Measurements from ENCODE around the gene BBIP1.

Gene BBIP1

DNA sequence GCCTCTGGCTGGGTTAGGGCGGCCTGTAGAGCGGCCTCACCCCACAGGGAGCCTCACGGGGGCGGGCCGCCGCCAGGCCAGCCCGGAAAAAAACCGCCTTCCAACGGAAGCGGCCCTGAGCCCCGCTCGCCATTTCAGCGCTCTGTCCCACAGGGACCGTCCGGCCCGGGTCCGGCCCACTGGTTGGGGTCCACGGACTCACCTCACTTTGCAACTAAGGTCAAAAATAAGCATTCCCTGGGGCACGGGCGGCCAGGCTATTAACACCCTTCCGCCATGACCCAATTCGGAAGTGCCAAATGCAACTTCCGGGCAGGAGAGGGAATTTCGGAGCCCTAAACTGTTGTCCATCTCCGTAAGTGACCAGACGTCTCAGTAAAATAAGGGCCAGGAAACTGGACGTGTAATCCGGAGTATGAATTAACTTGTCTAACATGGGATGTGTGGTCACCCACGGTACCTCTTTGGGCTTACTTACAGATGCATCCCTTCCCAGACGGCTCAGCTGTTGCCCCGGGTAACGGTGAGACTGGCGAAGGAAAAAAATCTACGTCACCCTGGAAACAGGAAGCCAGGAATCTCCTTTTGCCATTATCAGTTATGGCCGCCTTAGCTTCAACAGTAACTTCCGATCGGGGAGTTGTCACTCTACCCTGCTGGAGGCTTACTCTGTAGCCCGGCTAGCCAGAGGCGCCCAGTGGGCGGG is at the start of gene BBIP1:
TSS of gene BBIP1 (minus strand) at position 538 of the 706 bp plus-strand sequence. CDS start 1,023 bp downstream, outside the sequence.
- Histone ChIP-seq H3K9ac (ENCODE audit: low read length) (peak within 1 kb of the TSS; percentile 98), H3K4me1 (ENCODE audit: insufficient read depth, low read length) (peaks cover 18% of the 10 kb centered on the region)

GRCh38 chr10:110967645-110968044 is 48.7 kb upstream of the BBIP1 start:
- no peak overlapping the region for H3K4me3 ChIP-seq (ENCODE audit: low read depth in 1 of 2, low read length in 2 of 2)
- peaks cover 14% of the 10 kb centered on the region for H3K4me1 ChIP-seq (ENCODE audit: insufficient read depth, low read length)
- no peak overlapping the region for H3K9ac ChIP-seq (ENCODE audit: low read length)
- no peaks in the 10 kb centered on the region for H3K9me3 ChIP-seq (ENCODE audit: low read length)
- H3K36me3 ChIP-seq (ENCODE audit: insufficient read depth, low read length), result no peaks in the 10 kb centered on the region
- H3K27ac ChIP-seq (ENCODE audit: low read depth, low read length), result no peak overlapping the region
- no peaks in the 10 kb centered on the region for H3K27me3 ChIP-seq (ENCODE audit: control insufficient read depth in 1 of 2, insufficient read depth in 2 of 2, low read length in 2 of 2)

More for the DNA sequence above, at the start of gene BBIP1:
- no peaks in the 10 kb centered on the region for H3K36me3 ChIP-seq (ENCODE audit: insufficient read depth, low read length)
- peak within 1 kb of the TSS; percentile 94 for H3K27ac ChIP-seq (ENCODE audit: low read depth, low read length)
- H3K4me3 ChIP-seq (ENCODE audit: low read depth in 1 of 2, low read length in 2 of 2), result peak within 1 kb of the TSS; percentile 67 to 97
- H3K9me3 ChIP-seq (ENCODE audit: low read length), result no peaks in the 10 kb centered on the region
- H3K27me3 ChIP-seq (ENCODE audit: control insufficient read depth in 1 of 2, insufficient read depth in 2 of 2, low read length in 2 of 2), result no peaks in the 10 kb centered on the region

DNA sequence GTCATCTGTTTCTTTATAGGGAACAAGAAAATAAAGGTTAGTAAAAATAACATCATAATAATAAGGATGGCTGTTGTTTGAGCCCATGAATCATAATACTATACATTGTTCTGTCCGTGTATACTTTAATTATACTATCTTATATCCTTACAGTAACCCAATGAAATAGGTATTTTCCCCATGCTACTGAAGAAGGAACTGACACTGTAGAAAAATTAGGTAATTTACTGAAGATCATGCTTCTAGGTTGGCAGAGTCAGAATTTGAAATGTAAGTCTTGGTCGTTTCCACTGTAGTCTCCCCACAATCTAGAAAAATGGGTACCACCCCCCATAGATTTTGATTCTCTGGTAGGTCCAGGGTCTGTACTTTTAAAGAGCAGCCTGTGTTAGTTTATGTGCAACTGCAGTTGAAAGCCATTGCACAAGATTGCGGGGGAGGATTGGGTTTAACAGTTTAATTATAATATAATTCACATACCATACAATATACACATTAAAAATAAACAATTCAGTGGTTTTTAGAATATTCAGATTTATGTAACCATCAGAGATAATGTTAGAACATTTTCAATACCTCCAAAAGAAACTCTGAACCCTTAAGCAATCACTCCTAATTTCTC is 48.1 kb upstream of the BBIP1 start:
- Histone ChIP-seq H3K4me3 (ENCODE audit: low read depth in 1 of 2, low read length in 2 of 2) (no peak overlapping the region), H3K9me3 (ENCODE audit: low read length) (no peaks in the 10 kb centered on the region), H3K27ac (ENCODE audit: low read depth, low read length) (no peak overlapping the region), H3K4me1 (ENCODE audit: insufficient read depth, low read length) (peaks cover 14% of the 10 kb centered on the region), H3K27me3 (ENCODE audit: control insufficient read depth in 1 of 2, insufficient read depth in 2 of 2, low read length in 2 of 2) (no peaks in the 10 kb centered on the region), H3K9ac (ENCODE audit: low read length) (no peak overlapping the region), H3K36me3 (ENCODE audit: insufficient read depth, low read length) (no peaks in the 10 kb centered on the region)

DNA sequence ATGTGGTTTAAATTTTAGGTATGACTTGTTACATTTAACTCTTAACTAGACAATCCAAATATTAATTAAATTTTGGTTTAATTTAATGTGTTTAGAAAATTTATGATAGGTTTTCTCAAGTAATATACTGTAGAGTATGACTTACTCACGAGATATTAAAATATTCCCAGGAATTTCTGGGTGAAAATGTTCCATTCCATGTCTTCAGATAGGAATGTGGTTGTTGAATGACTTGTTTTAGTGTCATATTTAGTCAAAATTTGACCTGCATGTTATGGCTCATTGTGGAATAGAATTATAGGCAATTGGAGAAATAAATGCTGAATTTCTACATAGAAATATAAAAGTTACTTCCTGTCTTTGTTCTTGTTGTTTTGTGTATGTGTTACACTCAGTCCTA is 47.2 kb upstream of the BBIP1 start:
- H3K9ac ChIP-seq (ENCODE audit: low read length), result no peak overlapping the region
- no peak overlapping the region for H3K4me3 ChIP-seq (ENCODE audit: low read depth in 1 of 2, low read length in 2 of 2)
- H3K9me3 ChIP-seq (ENCODE audit: low read length), result no peaks in the 10 kb centered on the region
- H3K27ac ChIP-seq (ENCODE audit: low read depth, low read length), result no peak overlapping the region
- H3K27me3 ChIP-seq (ENCODE audit: control insufficient read depth in 1 of 2, insufficient read depth in 2 of 2, low read length in 2 of 2), result no peaks in the 10 kb centered on the region
- H3K4me1 ChIP-seq (ENCODE audit: insufficient read depth, low read length), result peaks cover 18% of the 10 kb centered on the region
- H3K36me3 ChIP-seq (ENCODE audit: insufficient read depth, low read length), result no peaks in the 10 kb centered on the region

GRCh38 chr10:110965216-110965615 is 46.2 kb upstream of the BBIP1 start:
- Histone ChIP-seq H3K4me1 (ENCODE audit: insufficient read depth, low read length) (peaks cover 23% of the 10 kb centered on the region), H3K27me3 (ENCODE audit: control insufficient read depth in 1 of 2, insufficient read depth in 2 of 2, low read length in 2 of 2) (no peaks in the 10 kb centered on the region), H3K36me3 (ENCODE audit: insufficient read depth, low read length) (no peaks in the 10 kb centered on the region), H3K9ac (ENCODE audit: low read length) (no peak overlapping the region), H3K4me3 (ENCODE audit: low read depth in 1 of 2, low read length in 2 of 2) (no peak overlapping the region), H3K9me3 (ENCODE audit: low read length) (no peaks in the 10 kb centered on the region), H3K27ac (ENCODE audit: low read depth, low read length) (no peak overlapping the region)

DNA sequence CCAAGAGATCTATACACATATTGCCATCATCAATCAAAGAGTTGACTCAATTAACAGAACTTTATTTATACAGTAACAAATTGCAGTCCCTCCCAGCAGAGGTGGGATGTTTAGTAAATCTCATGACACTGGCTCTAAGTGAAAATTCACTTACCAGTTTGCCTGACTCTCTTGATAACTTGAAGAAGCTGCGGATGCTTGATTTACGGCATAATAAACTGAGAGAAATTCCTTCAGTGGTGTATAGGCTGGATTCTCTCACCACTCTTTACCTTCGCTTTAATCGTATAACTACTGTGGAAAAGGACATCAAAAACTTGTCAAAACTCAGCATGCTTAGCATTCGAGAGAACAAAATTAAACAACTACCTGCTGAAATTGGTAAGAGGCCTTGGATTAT is 45.7 kb upstream of the BBIP1 start:
- peaks cover 27% of the 10 kb centered on the region for H3K4me1 ChIP-seq (ENCODE audit: insufficient read depth, low read length)

DNA sequence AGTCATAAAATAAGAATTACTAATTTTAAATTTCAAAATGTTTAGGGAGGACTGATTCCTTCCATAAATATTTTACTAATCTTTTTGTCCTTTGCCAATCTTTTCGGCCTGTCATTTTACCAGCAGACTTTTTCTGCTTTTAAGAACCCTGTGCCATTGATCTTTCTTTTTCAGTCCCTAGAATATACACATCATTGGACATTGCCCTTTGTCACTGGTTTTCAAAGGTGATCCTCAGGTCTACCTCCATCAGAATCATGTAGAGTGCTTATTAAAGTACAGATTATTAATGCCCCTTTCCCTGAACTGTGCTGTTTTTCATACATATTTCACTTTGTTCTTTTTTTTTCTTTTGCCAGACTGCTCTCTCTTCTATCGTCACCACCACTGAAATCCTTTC is 44.2 kb upstream of the BBIP1 start:
- H3K4me3 ChIP-seq (ENCODE audit: low read depth in 1 of 2, low read length in 2 of 2), result no peak overlapping the region
- H3K36me3 ChIP-seq (ENCODE audit: insufficient read depth, low read length), result no peaks in the 10 kb centered on the region
- no peak overlapping the region for H3K9ac ChIP-seq (ENCODE audit: low read length)
- H3K27me3 ChIP-seq (ENCODE audit: control insufficient read depth in 1 of 2, insufficient read depth in 2 of 2, low read length in 2 of 2), result no peaks in the 10 kb centered on the region
- no peak overlapping the region for H3K27ac ChIP-seq (ENCODE audit: low read depth, low read length)
- peaks cover 30% of the 10 kb centered on the region for H3K4me1 ChIP-seq (ENCODE audit: insufficient read depth, low read length)
- H3K9me3 ChIP-seq (ENCODE audit: low read length), result no peaks in the 10 kb centered on the region

More for the DNA sequence above, 45.7 kb upstream of the BBIP1 start:
- H3K9ac ChIP-seq (ENCODE audit: low read length), result no peak overlapping the region
- no peaks in the 10 kb centered on the region for H3K36me3 ChIP-seq (ENCODE audit: insufficient read depth, low read length)
- H3K27me3 ChIP-seq (ENCODE audit: control insufficient read depth in 1 of 2, insufficient read depth in 2 of 2, low read length in 2 of 2), result no peaks in the 10 kb centered on the region
- no peak overlapping the region for H3K27ac ChIP-seq (ENCODE audit: low read depth, low read length)
- no peak overlapping the region for H3K4me3 ChIP-seq (ENCODE audit: low read depth in 1 of 2, low read length in 2 of 2)
- no peaks in the 10 kb centered on the region for H3K9me3 ChIP-seq (ENCODE audit: low read length)

DNA sequence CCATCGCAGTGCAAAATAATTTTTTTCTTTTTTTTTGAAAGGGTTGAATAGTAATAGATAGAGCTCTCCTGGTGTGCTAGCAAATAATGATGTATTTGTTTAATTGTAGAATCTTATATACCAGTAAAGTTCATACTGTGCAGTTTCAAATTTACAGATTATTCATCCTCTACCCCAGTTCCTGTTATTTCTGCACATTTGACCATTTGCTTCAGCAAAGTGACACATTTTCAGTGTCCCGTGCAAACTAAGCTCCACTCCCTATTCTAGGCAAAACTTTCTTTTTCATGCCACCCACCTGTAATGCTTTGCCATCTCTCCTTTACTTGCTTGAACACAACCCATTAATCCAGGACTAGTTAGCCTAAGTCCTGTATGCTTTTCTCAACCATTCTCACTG is 43.5 kb upstream of the BBIP1 start:
- H3K36me3 ChIP-seq (ENCODE audit: insufficient read depth, low read length), result no peaks in the 10 kb centered on the region

DNA sequence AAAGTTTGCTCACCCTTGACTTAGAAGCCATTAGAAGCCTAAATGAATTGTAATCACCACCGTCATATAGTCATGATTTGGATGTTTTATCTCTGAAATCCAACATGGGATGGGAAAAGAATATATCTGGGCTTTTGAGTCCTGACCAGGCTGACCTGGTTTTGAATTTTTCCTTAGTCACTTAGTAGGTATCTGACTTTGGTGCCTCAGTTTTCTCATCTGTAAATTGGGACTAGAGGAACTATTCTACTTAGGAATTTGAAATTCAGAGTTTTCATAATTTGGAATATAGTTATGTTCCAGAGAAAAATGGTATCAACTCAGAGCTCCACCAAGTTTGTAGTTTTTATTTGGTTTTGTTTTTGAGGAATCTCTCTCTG is 41.3 kb upstream of the BBIP1 start:
- Histone ChIP-seq H3K27ac (ENCODE audit: low read depth, low read length) (no peak overlapping the region), H3K4me1 (ENCODE audit: insufficient read depth, low read length) (peaks cover 30% of the 10 kb centered on the region)

More for the DNA sequence above, 43.5 kb upstream of the BBIP1 start:
- Histone ChIP-seq H3K9me3 (ENCODE audit: low read length) (no peaks in the 10 kb centered on the region), H3K4me1 (ENCODE audit: insufficient read depth, low read length) (peaks cover 30% of the 10 kb centered on the region), H3K27me3 (ENCODE audit: control insufficient read depth in 1 of 2, insufficient read depth in 2 of 2, low read length in 2 of 2) (no peaks in the 10 kb centered on the region), H3K27ac (ENCODE audit: low read depth, low read length) (no peak overlapping the region), H3K9ac (ENCODE audit: low read length) (no peak overlapping the region), H3K4me3 (ENCODE audit: low read depth in 1 of 2, low read length in 2 of 2) (no peak overlapping the region)

DNA sequence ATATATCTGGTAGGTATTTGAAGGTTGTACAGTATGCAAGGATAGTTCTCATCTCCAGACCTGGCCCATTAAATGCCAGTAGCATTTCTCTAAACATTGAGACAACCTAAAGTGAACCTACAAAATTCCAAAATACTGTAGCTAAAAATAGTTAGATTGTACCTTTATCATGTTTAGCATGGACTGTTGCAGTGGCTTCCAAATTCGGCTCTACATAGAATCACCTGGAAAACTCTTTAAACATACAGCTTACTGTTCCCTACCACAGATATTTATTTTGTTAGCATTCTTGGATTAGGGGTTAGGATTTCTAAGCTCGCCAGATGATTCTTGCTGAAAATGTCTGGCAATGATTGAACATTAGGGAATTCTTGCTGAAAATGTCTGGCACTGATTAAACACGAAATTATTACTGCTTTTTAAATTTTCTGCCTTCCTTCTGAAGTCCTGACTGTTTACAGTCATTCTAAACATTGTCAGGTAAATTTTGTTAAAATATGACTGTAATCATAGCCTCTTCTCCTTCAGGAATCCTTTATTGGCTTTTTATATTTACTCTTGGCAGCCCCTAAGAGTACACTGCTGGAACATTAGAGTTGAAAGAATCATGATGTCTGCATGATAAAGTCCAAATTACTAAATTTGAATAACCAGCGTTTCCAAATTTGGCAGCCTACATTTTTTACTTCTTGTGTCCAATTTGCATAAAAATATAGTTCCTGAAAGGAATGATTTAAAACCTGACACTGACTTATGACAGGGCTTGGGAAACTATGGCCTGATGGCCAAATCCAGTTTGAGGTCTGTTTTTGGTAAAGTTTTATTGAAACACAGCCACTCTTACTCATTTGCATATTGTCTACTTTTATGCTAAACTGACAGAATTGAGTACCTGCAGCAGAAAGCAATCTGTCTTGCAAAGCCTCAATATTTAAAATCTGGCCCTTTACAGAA is 40.7 kb upstream of the BBIP1 start:
- H3K9me3 ChIP-seq (ENCODE audit: low read length), result no peaks in the 10 kb centered on the region
- no peak overlapping the region for H3K27ac ChIP-seq (ENCODE audit: low read depth, low read length)
- no peak overlapping the region for H3K4me3 ChIP-seq (ENCODE audit: low read depth in 1 of 2, low read length in 2 of 2)
- no peak overlapping the region for H3K9ac ChIP-seq (ENCODE audit: low read length)
- H3K36me3 ChIP-seq (ENCODE audit: insufficient read depth, low read length), result no peaks in the 10 kb centered on the region
- no peaks in the 10 kb centered on the region for H3K27me3 ChIP-seq (ENCODE audit: control insufficient read depth in 1 of 2, insufficient read depth in 2 of 2, low read length in 2 of 2)
- H3K4me1 ChIP-seq (ENCODE audit: insufficient read depth, low read length), result peaks cover 26% of the 10 kb centered on the region

More for the DNA sequence above, 41.3 kb upstream of the BBIP1 start:
- no peak overlapping the region for H3K4me3 ChIP-seq (ENCODE audit: low read depth in 1 of 2, low read length in 2 of 2)
- H3K27me3 ChIP-seq (ENCODE audit: control insufficient read depth in 1 of 2, insufficient read depth in 2 of 2, low read length in 2 of 2), result no peaks in the 10 kb centered on the region
- H3K36me3 ChIP-seq (ENCODE audit: insufficient read depth, low read length), result no peaks in the 10 kb centered on the region
- H3K9me3 ChIP-seq (ENCODE audit: low read length), result no peaks in the 10 kb centered on the region
- no peak overlapping the region for H3K9ac ChIP-seq (ENCODE audit: low read length)

GRCh38 chr10:110957606-110958005 is 38.6 kb upstream of the BBIP1 start:
- H3K27me3 ChIP-seq (ENCODE audit: control insufficient read depth in 1 of 2, insufficient read depth in 2 of 2, low read length in 2 of 2), result no peaks in the 10 kb centered on the region
- H3K36me3 ChIP-seq (ENCODE audit: insufficient read depth, low read length), result no peaks in the 10 kb centered on the region
- no peaks in the 10 kb centered on the region for H3K9me3 ChIP-seq (ENCODE audit: low read length)
- peaks cover 20% of the 10 kb centered on the region for H3K4me1 ChIP-seq (ENCODE audit: insufficient read depth, low read length)
- no peak overlapping the region for H3K27ac ChIP-seq (ENCODE audit: low read depth, low read length)
- no peak overlapping the region for H3K4me3 ChIP-seq (ENCODE audit: low read depth in 1 of 2, low read length in 2 of 2)
- H3K9ac ChIP-seq (ENCODE audit: low read length), result no peak overlapping the region

Data from muscle layer of colon (tissue), 2 donors.